Muscle layer of duodenum (tissue), 2 donors: ENCODE measurements around the gene CYSTM1.

ENCODE experiments used
- H3K27ac ChIP-seq: one replicate; pipeline ENCODE4 v1.7.0; 2013; ENCODE audit warnings: mild to moderate bottlenecking, low read length
- H3K27me3 ChIP-seq: one replicate; pipeline ENCODE4 v1.7.0; 2013; ENCODE audit warnings: low read depth, mild to moderate bottlenecking, control low read depth, low read length
- H3K36me3 ChIP-seq, 2 donors: one replicate each; pipeline ENCODE4 v1.7.0; 2013; ENCODE audit warnings: low read length in 2 of 2, control low read depth in 1 of 2, mild to moderate bottlenecking in 1 of 2; ENCODE audit not compliant: insufficient read depth in 2 of 2, control insufficient read depth in 1 of 2
- H3K4me1 ChIP-seq, 2 donors: one replicate each; pipeline ENCODE4 v1.7.0; 2013; ENCODE audit warnings: low read length in 2 of 2, mild to moderate bottlenecking in 2 of 2, control low read depth in 1 of 2, moderate library complexity in 1 of 2; ENCODE audit not compliant: insufficient read depth in 2 of 2, control insufficient read depth in 1 of 2
- H3K4me3 ChIP-seq, 2 donors: one replicate each; pipeline ENCODE4 v1.7.0; 2013; ENCODE audit warnings: low read length in 2 of 2, low read depth in 1 of 2, mild to moderate bottlenecking in 1 of 2
- H3K9me3 ChIP-seq, 2 donors: one replicate each; pipeline ENCODE4 v1.7.0; 2013; ENCODE audit warnings: low read length in 2 of 2, control low read depth in 1 of 2, mild to moderate bottlenecking in 1 of 2; ENCODE audit not compliant: control insufficient read depth in 1 of 2
- donor health status: healthy.

Gene CYSTM1

DNA sequence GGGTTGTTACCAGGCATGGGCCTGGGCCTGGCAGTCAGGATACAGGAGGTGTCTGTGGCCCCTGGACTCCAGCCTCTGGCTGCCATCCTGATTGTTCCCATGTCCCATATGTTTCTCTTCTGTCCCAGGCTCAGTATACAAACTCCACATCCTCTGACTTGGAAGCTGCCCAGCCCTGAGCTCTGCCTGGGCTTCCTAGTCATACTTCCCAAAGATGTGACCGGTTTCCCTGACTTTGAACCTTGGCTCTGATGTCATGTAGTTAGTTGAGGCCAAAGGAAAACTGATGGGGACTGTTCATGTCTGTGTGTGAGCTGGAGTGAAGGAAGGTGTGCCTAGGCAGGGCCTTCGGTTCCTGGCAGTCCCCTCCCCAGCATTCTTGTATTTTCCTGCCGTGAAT lies 50.4 kb downstream of the CYSTM1 start:
- Histone ChIP-seq H3K4me1 (peaks cover 6 to 17% of the 10 kb centered on the region in 2 donors), H3K27ac (no peak overlapping the region), H3K9me3 (no peaks in the 10 kb centered on the region), H3K4me3 (no peak overlapping the region), H3K36me3 (no peaks in the 10 kb centered on the region), H3K27me3 (no peaks in the 10 kb centered on the region)

DNA sequence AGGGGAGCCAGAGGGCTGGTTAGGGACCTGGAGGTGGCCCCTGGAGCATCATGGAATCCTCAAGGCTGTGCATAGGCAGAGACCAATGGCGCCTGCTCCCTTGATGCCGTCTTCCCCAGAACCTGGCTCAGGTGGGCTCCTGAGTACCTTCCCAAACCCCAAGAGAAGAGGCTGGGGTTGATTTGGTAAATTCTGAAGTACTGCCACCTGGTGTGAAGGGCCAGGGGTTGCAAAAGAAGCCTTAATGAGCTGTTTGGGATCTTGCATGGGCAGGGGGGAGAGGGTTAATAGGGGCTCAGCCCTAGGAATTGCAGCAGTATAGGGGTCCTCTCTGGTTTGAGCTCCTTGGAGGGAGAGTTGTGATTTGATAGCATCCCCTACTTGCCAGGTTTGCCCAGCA lies 52.1 kb downstream of the CYSTM1 start:
- Histone ChIP-seq H3K4me3 (no peak overlapping the region), H3K9me3 (no peaks in the 10 kb centered on the region), H3K36me3 (no peaks in the 10 kb centered on the region), H3K4me1 (peaks cover 0 to 7% of the 10 kb centered on the region in 2 donors), H3K27me3 (no peaks in the 10 kb centered on the region), H3K27ac (no peak overlapping the region)

DNA sequence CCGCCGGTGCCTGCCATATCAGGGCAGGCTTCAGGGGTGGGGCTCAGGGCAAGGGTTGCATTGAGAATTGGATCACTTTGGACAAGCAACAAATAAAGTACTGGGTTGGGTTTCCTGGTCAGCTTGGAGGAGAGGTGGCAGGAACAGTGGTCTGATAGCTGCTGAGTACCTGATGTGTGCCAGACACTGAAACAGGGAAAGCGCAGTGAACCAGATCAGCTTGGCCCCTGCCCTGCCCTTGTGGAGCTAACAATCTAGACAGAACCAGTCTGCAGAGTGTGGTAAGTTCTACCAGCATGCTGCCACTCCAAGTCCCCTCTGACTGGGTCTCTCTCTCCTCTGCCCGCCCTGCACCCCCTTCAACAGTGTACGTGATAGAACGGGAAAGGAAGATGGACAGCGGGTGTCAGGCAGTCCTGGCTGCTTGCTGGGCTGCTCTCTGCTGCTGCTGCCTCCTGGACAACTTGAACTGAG lies 53.4 kb downstream of the CYSTM1 start:
- Histone ChIP-seq H3K27me3 (no peaks in the 10 kb centered on the region), H3K36me3 (no peaks in the 10 kb centered on the region), H3K4me3 (no peak overlapping the region), H3K9me3 (no peaks in the 10 kb centered on the region), H3K4me1 (no peaks in the 10 kb centered on the region), H3K27ac (peak overlapping the region; percentile 0)

DNA sequence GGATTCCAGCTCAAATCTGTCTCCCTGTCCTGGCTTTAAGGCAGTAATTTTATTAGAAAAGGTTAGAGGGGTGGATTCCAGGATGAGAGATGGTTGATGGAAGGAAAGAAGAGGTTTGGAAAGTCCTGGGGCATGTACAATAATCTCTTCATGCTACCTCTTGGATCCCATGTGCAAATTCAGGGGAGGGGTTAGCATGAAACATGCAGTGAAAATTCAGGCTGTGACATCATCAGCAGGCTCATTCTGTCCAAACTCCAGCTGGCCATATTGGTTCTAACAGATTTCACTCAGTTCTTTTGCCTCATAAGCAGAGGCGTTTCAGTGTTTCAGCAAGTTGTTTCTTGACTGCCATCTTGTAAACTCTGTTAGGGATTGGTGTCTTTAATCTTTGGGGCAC lies 55.4 kb downstream of the CYSTM1 start:
- Histone ChIP-seq H3K4me3 (no peak overlapping the region), H3K4me1 (no peaks in the 10 kb centered on the region), H3K36me3 (no peaks in the 10 kb centered on the region), H3K27me3 (no peaks in the 10 kb centered on the region), H3K9me3 (no peaks in the 10 kb centered on the region), H3K27ac (no peak overlapping the region)

DNA sequence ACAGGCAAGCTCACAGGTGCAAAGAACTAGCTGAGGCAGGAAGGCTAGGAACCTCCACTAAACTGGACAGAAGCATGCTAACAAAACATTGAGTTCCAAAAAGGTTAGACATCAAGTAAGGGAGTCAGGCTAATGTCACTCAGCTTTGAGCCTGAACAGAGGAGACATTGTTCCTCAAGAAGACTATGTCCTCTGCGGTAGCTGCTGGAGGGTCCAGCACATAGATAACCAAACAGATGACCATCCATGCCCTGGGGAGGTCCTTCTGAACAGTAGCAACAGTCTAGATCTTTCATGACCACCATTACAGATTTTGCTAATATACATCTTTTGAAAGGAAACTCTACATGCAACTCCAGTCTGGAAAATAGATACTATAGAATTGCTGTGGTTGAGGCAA lies 57.7 kb downstream of the CYSTM1 start:
- Histone ChIP-seq H3K9me3 (no peaks in the 10 kb centered on the region), H3K36me3 (no peaks in the 10 kb centered on the region), H3K27ac (no peak overlapping the region), H3K27me3 (no peaks in the 10 kb centered on the region), H3K4me3 (no peak overlapping the region), H3K4me1 (peaks cover 0 to 4% of the 10 kb centered on the region in 2 donors)

DNA sequence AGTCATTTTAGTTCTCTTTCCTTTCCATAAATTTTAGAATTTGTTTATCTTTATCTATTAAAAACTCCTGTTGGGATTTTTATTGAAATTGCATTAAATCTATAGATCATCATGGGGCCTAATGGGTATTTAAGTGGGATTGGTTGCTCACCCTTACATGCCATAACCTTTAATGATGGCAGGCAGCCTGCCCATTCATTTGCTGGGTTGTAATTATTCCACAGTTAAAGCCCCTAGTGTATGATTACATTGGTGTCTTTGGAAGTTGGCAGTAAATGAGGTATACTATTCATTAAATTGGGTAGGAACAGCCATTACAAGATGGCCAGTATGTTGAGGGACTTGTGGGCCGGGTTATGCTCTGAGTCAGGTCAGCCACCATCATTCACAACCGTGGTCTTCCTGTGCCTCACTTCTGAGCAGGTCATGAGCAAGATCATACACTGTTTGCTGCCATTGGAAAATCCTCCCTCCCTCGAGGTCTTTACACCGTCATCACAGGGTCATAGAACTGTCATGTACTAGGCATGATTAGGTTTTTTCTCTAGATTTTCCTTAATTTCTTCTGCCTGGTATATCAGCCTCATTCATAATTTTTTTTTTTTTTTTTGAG lies 59.5 kb downstream of the CYSTM1 start:
- Histone ChIP-seq H3K4me1 (peaks cover 1 to 4% of the 10 kb centered on the region in 2 donors), H3K27ac (no peak overlapping the region), H3K9me3 (no peaks in the 10 kb centered on the region), H3K27me3 (no peaks in the 10 kb centered on the region), H3K36me3 (no peaks in the 10 kb centered on the region), H3K4me3 (no peak overlapping the region)

DNA sequence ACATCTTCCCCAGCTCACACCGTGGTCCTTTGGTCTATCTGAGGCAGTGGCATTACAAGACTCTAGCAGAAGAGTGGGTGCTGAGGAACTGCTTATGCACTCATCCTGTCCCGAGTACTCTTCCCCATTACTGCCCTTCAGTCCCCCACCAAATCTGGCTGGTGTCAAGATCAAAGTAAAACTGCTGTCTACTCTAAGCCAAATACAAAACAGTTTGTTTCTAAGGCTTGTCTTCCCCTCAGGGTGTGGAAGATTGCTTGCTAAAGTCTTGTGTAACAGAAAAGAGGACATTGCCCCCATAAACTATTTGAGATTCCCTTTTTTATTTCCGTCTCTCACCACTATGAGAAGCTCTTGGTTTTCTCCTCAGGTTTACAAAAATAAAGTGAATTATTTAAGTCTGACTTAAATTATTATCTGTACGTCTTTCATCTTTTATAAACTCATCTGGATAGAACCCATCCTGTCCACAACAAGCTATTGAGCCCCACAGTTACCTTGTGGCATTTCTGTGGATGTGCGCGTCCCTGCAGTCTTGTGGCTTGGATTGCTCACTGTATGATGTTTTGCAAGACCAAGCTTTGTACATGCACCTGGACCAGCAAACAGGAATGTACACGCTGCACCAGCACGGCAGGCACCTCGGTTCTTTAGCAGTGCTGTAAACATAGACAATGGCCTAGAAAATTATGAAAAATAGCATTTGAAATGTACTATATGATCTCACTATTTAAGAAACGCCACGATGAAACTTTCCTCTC lies 61.0 kb downstream of the CYSTM1 start:
- Histone ChIP-seq H3K4me1 (peaks cover 13 to 16% of the 10 kb centered on the region in 2 donors), H3K9me3 (no peaks in the 10 kb centered on the region), H3K27ac (no peak overlapping the region), H3K27me3 (no peaks in the 10 kb centered on the region), H3K36me3 (no peaks in the 10 kb centered on the region), H3K4me3 (no peak overlapping the region)

DNA sequence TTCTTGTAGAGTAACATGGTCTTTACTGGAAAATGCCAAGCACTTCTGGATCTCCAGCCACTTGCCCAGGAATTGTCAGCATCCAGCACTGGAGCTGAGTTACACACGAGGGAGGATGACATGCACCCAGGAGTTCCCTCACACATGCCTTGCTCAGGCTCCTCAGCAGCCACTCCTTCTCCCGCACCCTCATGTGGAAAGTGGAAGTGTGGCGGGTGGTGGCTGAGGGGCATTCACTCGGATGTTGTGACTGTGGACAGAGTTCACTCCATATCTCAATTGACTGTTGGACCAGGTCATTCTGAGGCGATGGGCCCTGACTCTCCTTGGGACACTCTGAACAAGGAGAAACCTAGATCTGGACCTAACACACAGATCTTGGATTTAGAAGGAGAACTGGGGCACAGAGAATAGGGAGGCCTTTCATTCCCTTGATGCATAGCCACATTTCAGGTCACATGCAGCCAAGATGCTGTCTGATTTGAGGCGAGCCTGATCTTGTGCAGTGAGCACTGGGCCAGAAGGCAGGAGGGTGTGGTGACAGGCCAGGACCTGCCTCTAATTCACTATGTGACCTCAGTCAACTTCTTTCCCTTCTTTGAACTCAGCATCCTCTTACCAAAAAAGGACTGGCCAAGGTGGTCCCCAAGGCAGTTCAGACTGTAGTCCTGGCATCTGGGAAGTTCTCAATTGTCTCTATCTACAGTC lies 62.1 kb downstream of the CYSTM1 start:
- H3K27me3 ChIP-seq = no peaks in the 10 kb centered on the region
- no peak overlapping the region for H3K4me3 ChIP-seq
- peaks cover 22 to 27% of the 10 kb centered on the region in 2 donors for H3K4me1 ChIP-seq
- no peak overlapping the region for H3K27ac ChIP-seq
- no peaks in the 10 kb centered on the region for H3K36me3 ChIP-seq
- no peaks in the 10 kb centered on the region for H3K9me3 ChIP-seq

DNA sequence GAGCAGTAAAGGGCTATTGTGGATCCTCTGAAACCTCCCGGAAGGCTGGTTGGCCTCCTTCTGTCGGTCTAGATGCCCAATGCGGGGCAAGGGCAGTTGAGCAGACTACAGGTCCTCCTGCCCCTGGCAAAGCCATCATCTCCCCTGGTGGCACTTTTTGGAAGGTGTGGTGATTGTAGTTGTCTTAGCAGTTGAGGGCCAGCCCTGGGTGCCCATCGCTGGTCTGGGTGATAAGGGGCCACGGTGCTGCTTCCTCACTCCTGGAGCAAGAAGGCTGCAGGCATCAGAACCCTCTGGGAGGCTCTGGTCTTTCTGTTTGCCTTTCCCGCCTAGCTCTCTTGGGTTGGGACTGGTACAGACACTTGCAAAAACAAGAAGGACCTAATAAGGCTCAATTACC lies 63.8 kb downstream of the CYSTM1 start:
- no peak overlapping the region for H3K4me3 ChIP-seq
- no peaks in the 10 kb centered on the region for H3K9me3 ChIP-seq
- no peaks in the 10 kb centered on the region for H3K36me3 ChIP-seq
- H3K27ac ChIP-seq = no peak overlapping the region
- peaks cover 27 to 43% of the 10 kb centered on the region in 2 donors for H3K4me1 ChIP-seq
- no peaks in the 10 kb centered on the region for H3K27me3 ChIP-seq

DNA sequence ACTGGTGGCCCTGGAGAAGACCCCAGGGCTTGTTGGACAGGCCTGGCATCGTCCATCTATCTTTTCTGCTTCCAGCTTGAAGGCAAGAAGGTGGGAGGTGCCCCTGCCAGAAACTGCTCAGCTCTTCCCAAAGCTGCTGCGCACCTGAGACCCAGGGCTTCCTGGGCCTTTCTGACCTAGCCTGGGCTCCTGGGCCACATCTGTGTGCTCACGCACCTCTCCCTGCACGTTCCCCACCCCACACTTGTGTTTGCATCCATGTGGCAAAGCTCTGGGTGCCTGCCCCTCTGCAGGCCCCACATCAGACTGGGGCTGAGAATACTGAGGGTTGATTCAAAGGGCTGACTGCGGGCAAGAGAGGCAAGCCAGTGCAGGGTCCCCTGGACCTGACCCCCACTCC lies 64.5 kb downstream of the CYSTM1 start:
- Histone ChIP-seq H3K36me3 (no peaks in the 10 kb centered on the region), H3K27ac (no peak overlapping the region), H3K4me3 (no peak overlapping the region), H3K4me1 (peaks cover 27 to 50% of the 10 kb centered on the region in 2 donors), H3K27me3 (no peaks in the 10 kb centered on the region), H3K9me3 (no peaks in the 10 kb centered on the region)

DNA sequence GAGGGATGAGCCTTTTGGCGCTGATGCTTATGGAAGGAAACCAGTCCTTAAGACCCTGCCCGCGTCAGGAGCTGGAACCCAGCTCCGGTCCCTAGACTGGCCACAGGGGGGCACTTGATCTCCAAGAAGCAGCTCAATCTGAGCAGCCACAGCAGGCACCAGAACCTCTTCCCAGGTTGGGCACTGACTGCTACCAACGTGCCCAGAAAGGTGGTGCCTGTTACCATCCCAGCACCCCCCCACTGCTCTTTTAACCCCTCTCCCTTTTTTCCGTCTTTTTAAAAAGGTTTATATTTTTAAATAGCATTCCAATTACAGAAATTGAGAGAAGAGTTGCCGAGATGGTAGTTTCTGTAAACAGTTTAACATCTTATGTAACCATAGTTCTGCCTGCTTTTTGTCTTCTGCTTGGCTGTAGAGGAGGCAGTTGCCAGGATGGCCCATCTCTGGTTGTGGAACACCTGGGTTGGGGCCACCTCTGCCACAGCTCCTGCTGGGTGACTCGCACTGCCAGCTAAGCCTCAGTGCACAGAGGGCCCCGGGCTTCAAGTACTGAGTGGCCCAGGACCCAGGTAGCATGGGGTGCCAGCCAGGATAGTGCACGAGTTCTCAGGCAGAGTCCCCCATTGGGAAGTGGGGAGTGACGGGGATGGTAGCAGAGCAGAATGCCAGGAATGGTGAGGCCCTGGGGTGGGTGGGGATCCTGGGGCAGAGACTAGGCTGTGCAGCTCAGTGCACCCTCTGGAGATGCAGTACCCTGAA lies 65.1 kb downstream of the CYSTM1 start:
- Histone ChIP-seq H3K4me3 (no peak overlapping the region), H3K27ac (no peak overlapping the region), H3K4me1 (peaks cover 30 to 57% of the 10 kb centered on the region in 2 donors)

More for the DNA sequence above, 65.1 kb downstream of the CYSTM1 start:
- Histone ChIP-seq H3K36me3 (no peaks in the 10 kb centered on the region), H3K9me3 (no peaks in the 10 kb centered on the region), H3K27me3 (no peaks in the 10 kb centered on the region)
